NCI-H187 (cell line): ENCODE results near the gene CXorf49.
"Not testable (repeated sequence)": the region's sequence is repeated elsewhere in the genome, so short reads cannot be mapped to it uniquely, and the experiment has no call there.

Source experiments
- DNase-seq, 2 experiments: peaks; one replicate each; lab custom pipeline; 2025; lab: John Stamatoyannopoulos, UW

CXorf49 gene

GRCh38 chrX:71718185-71718584 is at the start of gene CXorf49:
Gene CXorf49 (minus strand): TSS chrX:71718285. CDS start chrX:71718151, 134 bp downstream.
- not testable (repeated sequence) for DNase-seq

DNA sequence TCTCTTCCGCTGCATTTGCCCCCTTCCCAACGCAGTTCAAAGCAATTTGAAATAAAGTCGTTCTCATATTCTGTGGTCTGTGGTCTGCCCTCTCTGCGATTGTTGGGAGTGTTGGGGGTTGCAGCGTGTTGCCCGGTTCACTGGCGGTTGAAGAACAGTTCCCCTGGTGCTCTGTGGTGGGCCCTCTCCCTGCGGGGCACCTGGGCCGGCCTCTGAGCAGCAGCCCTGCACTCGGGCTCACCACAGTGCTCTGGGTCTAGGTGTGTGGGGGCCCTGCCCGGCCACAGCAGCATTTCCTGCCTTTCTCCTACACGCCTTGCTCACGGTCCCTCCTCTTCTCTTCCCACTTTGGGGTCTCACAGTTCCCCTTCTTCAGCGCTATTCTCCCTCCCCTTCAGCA is 49.0 kb upstream of the CXorf49 start:
- DNase-seq: not testable (repeated sequence)

- DNase-seq: not testable (repeated sequence)
Observed at GRCh38 chrX:71765613-71766012, 47.5 kb upstream of the CXorf49 start.

DNA sequence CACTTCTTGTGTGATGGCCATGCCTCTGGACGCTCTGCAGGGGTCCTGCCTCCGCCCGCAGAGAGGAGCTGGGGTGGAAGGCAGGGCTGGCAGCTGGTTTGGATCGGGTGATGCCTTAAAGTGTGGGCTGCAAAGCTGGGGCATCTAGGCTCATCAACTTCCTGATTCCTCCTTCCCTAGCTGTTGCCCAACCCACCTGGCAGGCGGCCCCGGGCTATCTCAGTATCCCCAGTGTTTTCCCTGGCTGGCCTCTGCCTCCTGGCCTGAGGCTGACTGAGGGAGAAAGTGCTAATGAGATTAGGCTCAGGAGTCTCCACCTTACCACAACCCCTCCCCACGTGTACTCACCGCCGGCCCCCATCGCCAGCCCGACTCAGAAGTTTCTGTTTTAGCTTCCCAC is 46.7 kb upstream of the CXorf49 start:
- not testable (repeated sequence) for DNase-seq

DNA sequence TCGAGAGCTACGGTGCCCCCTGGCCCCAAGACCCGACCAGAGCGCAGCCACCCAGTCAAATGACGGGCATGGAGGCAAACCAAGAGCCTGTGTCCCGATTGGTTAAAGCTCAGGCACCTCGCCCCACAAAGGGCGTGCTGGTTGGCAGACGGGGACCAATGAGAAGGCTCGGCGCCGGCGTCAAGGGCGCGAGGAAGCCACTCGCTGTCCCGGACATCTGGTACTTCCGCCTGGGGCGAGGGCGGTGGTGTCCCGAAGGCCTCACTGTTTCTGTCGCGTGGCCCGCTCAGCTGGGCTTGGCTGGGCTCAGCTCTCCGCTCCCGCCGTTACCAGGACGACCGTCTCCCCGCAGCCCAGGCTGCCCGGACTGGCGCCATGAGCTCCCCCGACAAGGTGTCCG is 45.0 kb upstream of the CXorf49 start, which contains the start of gene CXorf49B:
CXorf49B (plus strand) TSS at position 301 of the 400 bp plus-strand sequence; CDS start at position 376, 75 bp downstream.
- not testable (repeated sequence) for DNase-seq

DNA sequence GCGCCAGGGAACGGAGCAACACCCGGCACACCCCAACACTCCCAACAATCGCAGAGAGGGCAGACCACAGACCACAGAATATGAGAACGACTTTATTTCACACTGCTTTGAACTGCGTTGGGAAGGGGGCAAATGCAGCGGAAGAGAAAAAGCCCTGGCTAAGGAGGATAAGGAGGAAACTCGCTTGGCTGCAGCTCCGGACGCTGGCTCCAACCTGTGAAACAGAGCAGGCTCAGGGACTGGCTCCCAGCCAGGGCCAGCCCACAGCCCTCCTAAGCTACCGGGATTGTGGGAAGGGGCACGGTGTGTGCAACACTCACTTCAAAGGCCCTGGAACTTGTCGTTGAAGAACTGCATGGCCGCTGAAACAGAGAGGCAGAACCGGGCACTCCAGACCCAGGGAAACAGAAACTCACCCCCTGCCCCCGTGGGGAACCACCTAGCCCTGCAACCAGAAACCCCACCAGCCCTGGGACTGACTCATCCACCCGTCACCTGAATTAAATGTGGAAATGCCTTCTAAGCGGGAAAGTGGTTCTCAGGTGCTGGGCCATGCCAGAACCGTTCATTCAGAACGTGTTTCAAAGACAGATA is 42.7 kb upstream of the CXorf49 start:
- not testable (repeated sequence) for DNase-seq

DNA sequence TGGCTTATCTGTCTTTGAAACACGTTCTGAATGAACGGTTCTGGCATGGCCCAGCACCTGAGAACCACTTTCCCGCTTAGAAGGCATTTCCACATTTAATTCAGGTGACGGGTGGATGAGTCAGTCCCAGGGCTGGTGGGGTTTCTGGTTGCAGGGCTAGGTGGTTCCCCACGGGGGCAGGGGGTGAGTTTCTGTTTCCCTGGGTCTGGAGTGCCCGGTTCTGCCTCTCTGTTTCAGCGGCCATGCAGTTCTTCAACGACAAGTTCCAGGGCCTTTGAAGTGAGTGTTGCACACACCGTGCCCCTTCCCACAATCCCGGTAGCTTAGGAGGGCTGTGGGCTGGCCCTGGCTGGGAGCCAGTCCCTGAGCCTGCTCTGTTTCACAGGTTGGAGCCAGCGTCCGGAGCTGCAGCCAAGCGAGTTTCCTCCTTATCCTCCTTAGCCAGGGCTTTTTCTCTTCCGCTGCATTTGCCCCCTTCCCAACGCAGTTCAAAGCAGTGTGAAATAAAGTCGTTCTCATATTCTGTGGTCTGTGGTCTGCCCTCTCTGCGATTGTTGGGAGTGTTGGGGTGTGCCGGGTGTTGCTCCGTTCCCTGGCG is 2.3 kb upstream of the CXorf49 start:
- DNase-seq: not testable (repeated sequence)

- DNase-seq: not testable (repeated sequence)
Observed at GRCh38 chrX:71719195-71719594, 1.1 kb upstream of the CXorf49 start.

GRCh38 chrX:71716323-71716722 is 1.8 kb downstream of the CXorf49 start:
- DNase-seq: not testable (repeated sequence)

- DNase-seq: not testable (repeated sequence)
Observed at GRCh38 chrX:71715551-71715950, 2.5 kb downstream of the CXorf49 start.

DNA sequence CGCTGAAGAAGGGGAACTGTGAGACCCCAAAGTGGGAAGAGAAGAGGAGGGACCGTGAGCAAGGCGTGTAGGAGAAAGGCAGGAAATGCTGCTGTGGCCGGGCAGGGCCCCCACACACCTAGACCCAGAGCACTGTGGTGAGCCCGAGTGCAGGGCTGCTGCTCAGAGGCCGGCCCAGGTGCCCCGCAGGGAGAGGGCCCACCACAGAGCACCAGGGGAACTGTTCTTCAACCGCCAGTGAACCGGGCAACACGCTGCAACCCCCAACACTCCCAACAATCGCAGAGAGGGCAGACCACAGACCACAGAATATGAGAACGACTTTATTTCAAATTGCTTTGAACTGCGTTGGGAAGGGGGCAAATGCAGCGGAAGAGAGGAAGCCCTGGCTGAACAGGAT is 4.0 kb downstream of the CXorf49 start:
- DNase-seq: not testable (repeated sequence)

- not testable (repeated sequence) for DNase-seq
Observed at GRCh38 chrX:71702853-71703252, 15.2 kb downstream of the CXorf49 start.

GRCh38 chrX:71699023-71699344 is 19.1 kb downstream of the CXorf49 start:
- DNase-seq: not testable (repeated sequence)

DNA sequence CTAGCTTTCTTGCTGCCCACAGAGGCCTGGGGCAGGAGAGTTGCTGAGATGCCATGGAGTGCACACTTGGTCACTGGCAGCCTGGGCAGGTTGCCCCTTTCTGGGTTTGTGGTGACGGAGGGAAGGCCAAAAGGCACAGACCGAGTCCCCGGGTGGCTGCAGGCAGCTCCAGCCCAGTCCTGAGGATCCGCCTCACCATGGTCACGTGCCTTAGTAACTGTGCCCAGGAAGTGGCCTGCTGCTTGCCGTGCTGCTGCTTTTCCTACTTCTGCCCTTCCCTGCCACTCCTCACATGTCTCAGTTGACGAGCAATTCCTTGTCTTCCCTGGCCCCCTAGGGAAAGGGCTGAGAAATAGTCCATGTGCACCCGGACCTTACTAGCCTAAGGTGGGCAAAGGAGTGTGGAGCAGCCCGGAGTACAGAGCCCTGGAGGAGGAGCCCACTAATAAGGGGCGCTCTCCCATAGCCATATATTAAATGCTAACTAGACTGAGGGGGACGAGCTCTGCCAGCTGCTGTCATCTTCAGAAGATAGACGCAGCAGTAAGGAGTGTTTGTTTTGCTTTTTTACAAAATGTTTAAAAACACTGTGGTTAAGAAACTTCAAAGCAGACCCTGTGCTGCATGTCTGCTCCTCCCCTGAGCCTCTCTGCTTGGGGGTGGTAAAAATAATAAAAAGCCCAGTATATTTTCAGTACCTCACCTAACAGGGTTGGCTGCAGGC is 19.6 kb downstream of the CXorf49 start:
- DNase-seq: not testable (repeated sequence)

GRCh38 chrX:71697466-71698298 is 20.4 kb downstream of the CXorf49 start:
- not testable (repeated sequence) for DNase-seq

DNA sequence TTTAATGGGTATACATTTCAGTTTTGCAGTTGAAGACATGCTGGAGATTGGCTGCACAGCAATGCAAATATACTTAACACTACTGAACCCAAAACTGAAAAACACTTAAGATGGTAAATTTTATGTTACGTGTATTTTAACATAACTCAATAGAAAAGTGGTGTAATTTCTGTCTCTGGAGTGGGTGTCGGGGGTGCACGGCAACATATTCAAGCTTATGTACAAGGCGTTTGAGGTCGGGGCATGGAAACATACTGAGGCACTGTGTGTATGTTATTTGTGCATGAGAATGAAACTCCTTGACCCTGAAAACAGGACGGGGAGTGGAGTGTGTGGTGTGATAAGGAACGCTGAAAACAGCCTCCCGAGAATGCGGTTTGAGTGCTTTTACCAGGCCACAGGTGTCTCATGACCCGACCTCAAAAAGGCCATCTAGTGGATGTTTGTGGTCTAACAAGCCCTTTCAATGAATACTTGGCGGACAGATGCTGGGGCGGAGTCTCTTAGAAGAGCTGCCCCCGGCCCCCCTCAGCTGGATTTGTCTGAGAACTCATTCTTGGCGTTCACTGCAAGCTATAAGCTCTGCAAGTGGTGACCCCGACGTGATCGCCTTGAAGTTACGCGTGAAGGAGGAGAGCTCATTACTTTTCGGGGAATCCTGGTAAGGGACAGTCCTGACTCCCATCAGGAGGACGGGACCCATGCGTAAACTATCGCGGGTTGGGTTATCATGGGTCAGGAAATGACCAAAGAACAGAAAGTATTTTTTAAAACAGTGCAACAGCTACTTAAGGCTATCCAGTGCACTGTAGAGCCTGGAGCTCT is 21.2 kb downstream of the CXorf49 start:
- DNase-seq: not testable (repeated sequence)

- DNase-seq: no peak
Observed at GRCh38 chrX:71679575-71680207, 38.4 kb downstream of the CXorf49 start.

GRCh38 chrX:71677195-71677594 is 40.9 kb downstream of the CXorf49 start:
- not testable (repeated sequence) for DNase-seq

GRCh38 chrX:71676068-71676795 is 41.9 kb downstream of the CXorf49 start:
- not testable (repeated sequence) for DNase-seq

DNA sequence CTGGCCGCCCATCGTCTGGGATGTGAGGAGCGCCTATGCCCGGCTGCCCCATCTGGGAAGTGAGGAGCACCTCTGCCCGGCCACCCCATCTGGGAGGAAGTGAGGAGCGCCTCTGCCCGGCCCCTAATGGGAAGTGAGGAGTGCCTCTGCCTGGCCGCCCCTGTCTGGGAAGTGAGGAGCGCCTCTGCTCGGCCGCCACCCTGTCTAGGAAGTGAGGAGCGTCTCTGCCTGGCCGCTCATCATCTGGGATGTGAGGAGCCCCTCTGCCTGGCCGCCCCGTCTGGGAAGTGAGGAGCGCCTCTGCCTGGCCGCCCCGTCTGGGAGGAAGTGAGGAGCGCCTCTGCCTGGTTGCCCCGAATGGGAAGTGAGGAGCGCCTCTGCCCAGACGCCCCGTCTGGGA is 42.4 kb downstream of the CXorf49 start:
- not testable (repeated sequence) for DNase-seq
